Activated T-helper 2 cell treated with anti-CD3 and anti-CD28 coated beads, Interferon-gamma antibody, Interleukin-2, Interleukin-4, amounts not matched to agents 10 μg/mL and 5 μg/mL and 100 μg/mL, durations not matched to agents 14 hours and 24 hours and 36 hours (primary cell): ENCODE data around the gene NUDT9. TPM values are rescaled to one million over a fixed set of nuclear protein-coding genes. Genes with fewer than 3 reads are reported as not detected.
"Not testable (repeated sequence)": the region's sequence is repeated elsewhere in the genome, so short reads cannot be mapped to it uniquely, and the experiment has no call there.

Source experiments
- DNase-seq: peaks from one replicate; pipeline ENCODE4 v3.0.0; 2021; ENCODE audit warnings: low spot score
- H3K27ac Mint-ChIP-seq: one replicate; pipeline ENCODE4 v1.8.0; 2021; ENCODE audit warnings: mixed read lengths
- H3K27me3 Mint-ChIP-seq: one replicate; pipeline ENCODE4 v1.8.0; 2021; ENCODE audit warnings: low read depth, mixed read lengths
- H3K36me3 Mint-ChIP-seq: one replicate; pipeline ENCODE4 v1.8.0; 2021; ENCODE audit warnings: low read depth, mixed read lengths
- H3K4me1 Mint-ChIP-seq: one replicate; pipeline ENCODE4 v1.8.0; 2021; ENCODE audit warnings: low read depth, mixed read lengths
- H3K4me3 Mint-ChIP-seq: one replicate; pipeline ENCODE4 v1.8.0; 2021; ENCODE audit warnings: low read depth, mild to moderate bottlenecking, moderate library complexity, mixed read lengths
- H3K9me3 Mint-ChIP-seq: one replicate; pipeline ENCODE4 v1.8.0; 2021; ENCODE audit warnings: mixed read lengths
- intact Hi-C: fragments of 100-400 bp; cut with micrococcal nuclease; formaldehyde crosslinking; loops from one replicate; pipeline ENCODE4 v1.15.1; 2023
- total RNA-seq: library from RNA; stranded (reverse); gene quantifications from 2 replicates; pipeline ENCODE4 v1.2.3, GENCODE V29; 2022

The NUDT9 gene
- total RNA-seq, 1 donor from 2014 or later: 12.1 TPM

- Mint-ChIP-seq H3K36me3 (no peaks in the 10 kb centered on the region), H3K4me1 (no peaks in the 10 kb centered on the region), H3K9me3 (no peaks in the 10 kb centered on the region), H3K4me3 (no peak overlapping the region), H3K27ac (no peak overlapping the region), H3K27me3 (peaks cover 9% of the 10 kb centered on the region)
- intact Hi-C loops: no loop called here
- no peak for DNase-seq
Observed at GRCh38 chr4:87414816-87415215, 7.6 kb upstream of the NUDT9 start.

GRCh38 chr4:87416965-87417364 is 5.4 kb upstream of the NUDT9 start:
- H3K9me3 Mint-ChIP-seq: no peaks in the 10 kb centered on the region
- H3K36me3 Mint-ChIP-seq: no peaks in the 10 kb centered on the region
- no peak for DNase-seq
- no peak overlapping the region for H3K27ac Mint-ChIP-seq
- H3K27me3 Mint-ChIP-seq: peaks cover 6% of the 10 kb centered on the region
- H3K4me3 Mint-ChIP-seq: no peak overlapping the region
- intact Hi-C loops: no loop called here
- H3K4me1 Mint-ChIP-seq: peaks cover 7% of the 10 kb centered on the region

- H3K4me1 Mint-ChIP-seq: peaks cover 10% of the 10 kb centered on the region
- intact Hi-C loops, H3K27me3 Mint-ChIP-seq, H3K4me3 Mint-ChIP-seq, H3K27ac Mint-ChIP-seq, H3K36me3 Mint-ChIP-seq, DNase-seq, H3K9me3 Mint-ChIP-seq: not testable (repeated sequence)
Observed at GRCh38 chr4:87418410-87418809, 4.0 kb upstream of the NUDT9 start.

- Mint-ChIP-seq H3K4me1 (peaks cover 20% of the 10 kb centered on the region), H3K4me3 (no peak overlapping the region), H3K36me3 (no peaks in the 10 kb centered on the region), H3K27ac (no peak overlapping the region), H3K9me3 (no peaks in the 10 kb centered on the region), H3K27me3 (peaks cover 6% of the 10 kb centered on the region)
- intact Hi-C loops: no loop called here
- DNase-seq: no peak
Observed at GRCh38 chr4:87419578-87420249, 2.7 kb upstream of the NUDT9 start.

GRCh38 chr4:87420276-87420830 is 2.0 kb upstream of the NUDT9 start:
- intact Hi-C loops: no loop called here
- H3K4me3 Mint-ChIP-seq: no peak overlapping the region
- H3K36me3 Mint-ChIP-seq: no peaks in the 10 kb centered on the region
- no peak overlapping the region for H3K27ac Mint-ChIP-seq
- H3K4me1 Mint-ChIP-seq: peaks cover 20% of the 10 kb centered on the region
- H3K9me3 Mint-ChIP-seq: no peaks in the 10 kb centered on the region
- peaks cover 3% of the 10 kb centered on the region for H3K27me3 Mint-ChIP-seq
- DNase-seq: no peak

- peak overlapping the region; percentile 99 for H3K4me3 Mint-ChIP-seq
- H3K9me3 Mint-ChIP-seq: no peaks in the 10 kb centered on the region
- peaks cover 20% of the 10 kb centered on the region for H3K4me1 Mint-ChIP-seq
- H3K27me3 Mint-ChIP-seq: no peaks in the 10 kb centered on the region
- peak overlapping the region; percentile 67 for H3K27ac Mint-ChIP-seq
- intact Hi-C loops: no loop called here
- no peak for DNase-seq
- no peaks in the 10 kb centered on the region for H3K36me3 Mint-ChIP-seq
Observed at GRCh38 chr4:87423317-87424098, 1.1 kb downstream of the NUDT9 start.

- H3K9me3 Mint-ChIP-seq, H3K36me3 Mint-ChIP-seq, intact Hi-C loops, H3K27me3 Mint-ChIP-seq, DNase-seq, H3K27ac Mint-ChIP-seq: not testable (repeated sequence)
- peak overlapping the region; percentile 81 for H3K4me3 Mint-ChIP-seq
- H3K4me1 Mint-ChIP-seq: peaks cover 20% of the 10 kb centered on the region
Observed at GRCh38 chr4:87424099-87424543, 1.7 kb downstream of the NUDT9 start.

GRCh38 chr4:87425711-87426110 is 3.3 kb downstream of the NUDT9 start:
- Mint-ChIP-seq H3K9me3 (no peaks in the 10 kb centered on the region), H3K4me3 (no peak overlapping the region), H3K27ac (no peak overlapping the region), H3K36me3 (no peaks in the 10 kb centered on the region), H3K4me1 (peaks cover 22% of the 10 kb centered on the region), H3K27me3 (no peaks in the 10 kb centered on the region)
- intact Hi-C loops: no loop called here
- no peak for DNase-seq

GRCh38 chr4:87426865-87427517 is 4.6 kb downstream of the NUDT9 start:
- Mint-ChIP-seq H3K27me3 (no peaks in the 10 kb centered on the region), H3K4me1 (peaks cover 17% of the 10 kb centered on the region), H3K4me3 (no peak overlapping the region), H3K9me3 (no peaks in the 10 kb centered on the region), H3K36me3 (no peaks in the 10 kb centered on the region), H3K27ac (no peak overlapping the region)
- intact Hi-C loops: no loop called here
- no peak for DNase-seq

GRCh38 chr4:87427518-87427868 is 5.1 kb downstream of the NUDT9 start:
- H3K27me3 Mint-ChIP-seq: no peaks in the 10 kb centered on the region
- peaks cover 2% of the 10 kb centered on the region for H3K36me3 Mint-ChIP-seq
- no peak for DNase-seq
- H3K9me3 Mint-ChIP-seq: no peaks in the 10 kb centered on the region
- no peak overlapping the region for H3K4me3 Mint-ChIP-seq
- no peak overlapping the region for H3K27ac Mint-ChIP-seq
- H3K4me1 Mint-ChIP-seq: peaks cover 18% of the 10 kb centered on the region
- intact Hi-C loops: no loop called here

- H3K4me1 Mint-ChIP-seq: peaks cover 13% of the 10 kb centered on the region
- no peak for DNase-seq
- H3K27me3 Mint-ChIP-seq: no peaks in the 10 kb centered on the region
- no peak overlapping the region for H3K27ac Mint-ChIP-seq
- H3K9me3 Mint-ChIP-seq: no peaks in the 10 kb centered on the region
- H3K36me3 Mint-ChIP-seq: peaks cover 3% of the 10 kb centered on the region
- intact Hi-C loops: no loop called here
- H3K4me3 Mint-ChIP-seq: no peak overlapping the region
Observed at GRCh38 chr4:87428979-87429378, 6.6 kb downstream of the NUDT9 start.

- Mint-ChIP-seq H3K36me3 (peaks cover 3% of the 10 kb centered on the region), H3K4me3 (no peak overlapping the region), H3K9me3 (no peaks in the 10 kb centered on the region), H3K27me3 (no peaks in the 10 kb centered on the region), H3K27ac (no peak overlapping the region), H3K4me1 (peaks cover 8% of the 10 kb centered on the region)
- no peak for DNase-seq
- intact Hi-C loops: no loop called here
Observed at GRCh38 chr4:87430038-87430437, 7.7 kb downstream of the NUDT9 start.

- DNase-seq: no peak
- intact Hi-C loops: no loop called here
- Mint-ChIP-seq H3K27ac (no peak overlapping the region), H3K27me3 (no peaks in the 10 kb centered on the region), H3K36me3 (peaks cover 15% of the 10 kb centered on the region), H3K4me3 (no peak overlapping the region), H3K4me1 (peaks cover 8% of the 10 kb centered on the region), H3K9me3 (no peaks in the 10 kb centered on the region)
Observed at GRCh38 chr4:87433342-87433741, 11.0 kb downstream of the NUDT9 start.
